Esophagus squamous epithelium (tissue), 5 donors: ENCODE results near the gene SSRP1. TPM values are rescaled to one million over a fixed set of nuclear protein-coding genes. Genes with fewer than 3 reads are reported as not detected.

Experiments used
- DNase-seq: peaks from one replicate; lab custom pipeline; 2025; lab: John Stamatoyannopoulos, UW
- H3K27ac ChIP-seq, 4 donors: fragments of 200-600 bp; sonication (generic); one replicate each; pipeline ENCODE4 v1.5.1; 2016 to 2019; ENCODE audit warnings: mild to moderate bottlenecking in 1 of 4
- H3K27me3 ChIP-seq, 4 donors: fragments of 200-600 bp; sonication (generic); 1 replicate in 3 of 4; 2 replicates in 1 of 4; pipeline versions ENCODE4 v1.5.1 to v1.6.0; 2017 to 2021; ENCODE audit warnings: antibody characterized with exemption in 1 of 4
- H3K36me3 ChIP-seq, 3 donors: fragments of 200-600 bp; sonication (generic); one replicate each; pipeline ENCODE4 v1.5.1; 2016 to 2019
- H3K4me1 ChIP-seq, 3 donors: fragments of 200-600 bp; sonication (generic); one replicate each; pipeline ENCODE4 v1.5.1; 2017 to 2019
- H3K4me3 ChIP-seq, 4 donors: fragments of 200-600 bp; sonication (generic); 1 replicate in 3 of 4; 2 replicates in 1 of 4; pipeline ENCODE4 v1.5.1; 2016 to 2019; ENCODE audit warnings: mild to moderate bottlenecking in 2 of 4, moderate library complexity in 1 of 4
- H3K9me3 ChIP-seq, 3 donors: fragments of 200-600 bp; sonication (generic); one replicate each; pipeline ENCODE4 v1.5.1; 2016 to 2019
- CTCF ChIP-seq, 6 experiments: fragments of 450-650 bp in 4 of 6; fragments of 200-600 bp in 2 of 6; sonication (generic) in 2 of 6; IDR thresholded peaks; one replicate each; pipeline ENCODE4 v1.5.1; 2016 to 2019; ENCODE audit warnings: antibody characterized with exemption in 6 of 6, mild to moderate bottlenecking in 4 of 6, moderate library complexity in 4 of 6
- POLR2A ChIP-seq, 4 donors: fragments of 450-650 bp; IDR thresholded peaks; one replicate each; pipeline ENCODE4 v1.6.1; 2017; ENCODE audit warnings: antibody characterized with exemption in 4 of 4, mild to moderate bottlenecking in 4 of 4, moderate library complexity in 3 of 4
- WGBS, 2 donors: methylation state at CpG; one replicate each; pipeline ENCODE4 v1.1.5; 2018; 5-methylcytosine and 5-hydroxymethylcytosine counted together
- intact Hi-C: fragments of 100-400 bp; cut with DNase I; formaldehyde crosslinking; loops from one replicate; pipeline ENCODE4 v1.15.0; 2022
- total RNA-seq, 4 donors: library from RNA; depleted of rRNA; stranded (reverse); fragments of >200 nt; gene quantifications; one replicate each; pipeline ENCODE4 v1.1.0, GENCODE V29; 2016
- donor health status: DM: yes; HTN: yes; CAD: no.

Gene SSRP1
- total RNA-seq, 4 donors from 2014 or later, result 49.0 to 98.8 (median 81.3) TPM

GRCh38 chr11:57345555-57346211, 10.0 kb upstream of the SSRP1 start:
- Histone ChIP-seq H3K4me3 (no peak overlapping the region), H3K4me1 (peaks cover 0 to 11% (median 3%) of the 10 kb centered on the region in 3 donors), H3K9me3 (no peaks in the 10 kb centered on the region), H3K27ac (no peak overlapping the region), H3K36me3 (no peaks in the 10 kb centered on the region), H3K27me3 (no peaks in the 10 kb centered on the region)
- intact Hi-C loops, result loop anchor here (10.0 kb wide), 2 partner anchors 129 to 289 kb away; no protein-coding TSS in a partner anchor
- no peak for TF ChIP-seq POLR2A (IDR thresholded peaks at IDR 0.05)
- TF ChIP-seq CTCF (IDR thresholded peaks at IDR 0.05), result peak; percentile 56 to 87 (median 70)
- DNase-seq, result no peak
- WGBS, 2 donors, result 11 to 15% methylated on average over 11 of the region's 11 CpGs

GRCh38 chr11:57344826-57345225, 9.1 kb upstream of the SSRP1 start:
- Histone ChIP-seq H3K36me3 (no peaks in the 10 kb centered on the region), H3K4me1 (peaks cover 0 to 12% (median 2%) of the 10 kb centered on the region in 3 donors), H3K27ac (no peak overlapping the region), H3K27me3 (no peaks in the 10 kb centered on the region), H3K4me3 (no peak overlapping the region), H3K9me3 (no peaks in the 10 kb centered on the region)
- WGBS, 2 donors, result 85 to 95% methylated on average over 7 to 10 of the region's 10 CpGs
- no peak for DNase-seq
- intact Hi-C loops, result loop anchor here (10.0 kb wide), 2 partner anchors 130 to 290 kb away; no protein-coding TSS in a partner anchor
- TF ChIP-seq POLR2A (IDR thresholded peaks at IDR 0.05) (no peak), CTCF (IDR thresholded peaks at IDR 0.05) (no peak)

GRCh38 chr11:57343825-57344224, 8.1 kb upstream of the SSRP1 start:
- Histone ChIP-seq H3K27me3 (no peaks in the 10 kb centered on the region), H3K27ac (no peak overlapping the region), H3K4me3 (no peak overlapping the region), H3K36me3 (no peaks in the 10 kb centered on the region), H3K4me1 (peaks cover 0 to 8% (median 0%) of the 10 kb centered on the region in 3 donors), H3K9me3 (no peaks in the 10 kb centered on the region)
- intact Hi-C loops, result loop anchor here (10.0 kb wide), 2 partner anchors 131 to 291 kb away; no protein-coding TSS in a partner anchor
- DNase-seq, result no peak
- TF ChIP-seq POLR2A (IDR thresholded peaks at IDR 0.05) (no peak), CTCF (IDR thresholded peaks at IDR 0.05) (no peak)
- WGBS, 2 donors, result 77 to 82% methylated on average over 7 of the region's 7 CpGs

GRCh38 chr11:57342702-57343101, 7.0 kb upstream of the SSRP1 start:
- intact Hi-C loops, result loop anchor here (10.0 kb wide), 2 partner anchors 132 to 292 kb away; no protein-coding TSS in a partner anchor
- no peak overlapping the region for H3K4me3 ChIP-seq
- no peak overlapping the region for H3K27ac ChIP-seq
- TF ChIP-seq POLR2A (IDR thresholded peaks at IDR 0.05), result no peak
- no peak for TF ChIP-seq CTCF (IDR thresholded peaks at IDR 0.05)
- no peaks in the 10 kb centered on the region for H3K27me3 ChIP-seq
- WGBS, 2 donors, result 49 to 66% methylated on average over 8 to 9 of the region's 11 CpGs
- no peak for DNase-seq
- no peaks in the 10 kb centered on the region for H3K36me3 ChIP-seq
- H3K9me3 ChIP-seq, result no peaks in the 10 kb centered on the region
- peaks cover 0 to 8% (median 0%) of the 10 kb centered on the region in 3 donors for H3K4me1 ChIP-seq

- TF ChIP-seq POLR2A (IDR thresholded peaks at IDR 0.05) (no peak), CTCF (IDR thresholded peaks at IDR 0.05) (no peak)
- WGBS, 2 donors, result 69 to 70% methylated on average over 6 of the region's 6 CpGs
- no peak overlapping the region for H3K4me3 ChIP-seq
- no peaks in the 10 kb centered on the region for H3K9me3 ChIP-seq
- DNase-seq, result no peak
- intact Hi-C loops, result loop anchor here (10.0 kb wide), 2 partner anchors 133 to 293 kb away; no protein-coding TSS in a partner anchor
- no peaks in the 10 kb centered on the region for H3K36me3 ChIP-seq
- no peaks in the 10 kb centered on the region for H3K27me3 ChIP-seq
- peaks cover 0 to 13% (median 0%) of the 10 kb centered on the region in 3 donors for H3K4me1 ChIP-seq
- H3K27ac ChIP-seq, result no peak overlapping the region
Measured at GRCh38 chr11:57341250-57341808, 5.6 kb upstream of the SSRP1 start.
